Measurements from ENCODE around the gene OR3A1.
"Not testable (repeated sequence)": the region's sequence is repeated elsewhere in the genome, so short reads cannot be mapped to it uniquely, and the experiment has no call there.

The OR3A1 gene

DNA sequence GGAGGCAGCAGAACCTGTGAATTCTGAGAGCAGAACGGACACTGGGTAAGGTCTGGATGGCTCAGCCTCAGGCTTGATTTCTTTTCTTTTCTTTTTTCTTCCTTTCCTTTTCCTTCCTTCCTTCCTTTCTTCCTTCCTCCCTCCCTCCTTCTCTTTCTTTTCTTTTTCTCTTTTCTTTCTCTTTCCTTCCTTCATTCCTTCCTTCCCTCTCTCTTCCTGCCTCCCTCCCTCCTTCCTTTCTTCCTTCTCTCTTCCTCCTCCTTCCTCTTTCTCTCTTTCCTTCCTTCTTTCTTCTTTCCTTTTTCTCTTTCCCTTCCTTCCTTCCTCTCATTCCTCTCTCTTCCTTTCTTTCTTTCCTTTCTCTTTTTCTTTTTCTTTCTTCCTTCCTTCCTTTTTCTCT, 38.0 kb downstream of the OR3A1 start:
- DNase-seq, result no peak
- Histone ChIP-seq H3K27me3 (ENCODE audit: insufficient read depth, low read length, poor library complexity) (no peaks in the 10 kb centered on the region), H3K56ac (ENCODE audit: low read length) (no peak overlapping the region), H3K4me2 (ENCODE audit: low read length) (no peak overlapping the region), H3K79me1 (ENCODE audit: low read length) (no peaks in the 10 kb centered on the region), H3K4ac (ENCODE audit: low read depth, low read length) (no peak overlapping the region), H3K18ac (ENCODE audit: low read length) (no peak overlapping the region), H4K8ac (ENCODE audit: low read depth, low read length) (no peak overlapping the region), H4K5ac (ENCODE audit: low read length) (no peak overlapping the region), H2AK5ac (ENCODE audit: low read length) (no peak overlapping the region), H3K4me3 (ENCODE audit: low read length) (no peak overlapping the region), H3K23ac (ENCODE audit: low read length) (no peak overlapping the region), H2BK15ac (replicated peaks; ENCODE audit: low read depth) (no peak overlapping the region), H2BK5ac (ENCODE audit: low read length) (no peak overlapping the region), H3K27ac (ENCODE audit: low read depth, low read length) (no peak overlapping the region), H3K9ac (ENCODE audit: low read length) (no peak overlapping the region), H3K36me3 (ENCODE audit: control insufficient read depth, insufficient read depth, low read length) (no peaks in the 10 kb centered on the region), H3K79me2 (ENCODE audit: control insufficient read depth, insufficient read depth, low read length) (no peaks in the 10 kb centered on the region), H2BK120ac (ENCODE audit: low read depth, low read length) (no peak overlapping the region), H3K4me1 (ENCODE audit: control insufficient read depth, low read depth, low read length) (no peaks in the 10 kb centered on the region)
- WGBS (ENCODE audit: extremely low coverage, insufficient coverage, low lambda C conversion rate), result no CpG with 5 or more reads among the region's 1 CpG

DNA sequence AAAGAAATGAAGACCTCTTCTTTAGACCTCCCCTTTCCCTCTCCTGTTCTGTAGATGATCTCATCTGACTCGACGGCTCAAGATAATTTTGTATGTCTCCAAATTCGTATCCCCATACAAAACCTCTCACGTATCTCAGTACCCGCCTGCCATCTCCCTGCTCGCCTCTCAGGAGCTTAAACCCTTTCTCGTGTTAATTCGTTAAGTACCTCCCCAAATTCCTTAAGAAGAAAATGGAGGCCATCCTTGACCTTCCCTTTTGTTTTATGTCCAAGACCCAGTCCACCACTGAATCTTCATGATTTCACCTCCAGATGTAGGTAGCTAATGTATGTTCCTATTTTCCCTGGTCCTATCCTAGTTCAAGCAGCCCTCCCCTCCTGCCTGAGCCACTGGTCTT, 41.6 kb downstream of the OR3A1 start:
- no peak overlapping the region for H3K9ac ChIP-seq (ENCODE audit: low read length)
- H3K4me2 ChIP-seq (ENCODE audit: low read length), result no peak overlapping the region
- H4K8ac ChIP-seq (ENCODE audit: low read depth, low read length), result no peak overlapping the region
- no peak overlapping the region for H2AK5ac ChIP-seq (ENCODE audit: low read length)
- H2BK5ac ChIP-seq (ENCODE audit: low read length), result no peak overlapping the region
- no peaks in the 10 kb centered on the region for H3K27me3 ChIP-seq (ENCODE audit: insufficient read depth, low read length, poor library complexity)
- H3K79me1 ChIP-seq (ENCODE audit: low read length), result no peaks in the 10 kb centered on the region
- H3K4ac ChIP-seq (ENCODE audit: low read depth, low read length), result no peak overlapping the region
- H3K36me3 ChIP-seq (ENCODE audit: control insufficient read depth, insufficient read depth, low read length), result no peaks in the 10 kb centered on the region
- H3K4me1 ChIP-seq (ENCODE audit: control insufficient read depth, low read depth, low read length), result no peaks in the 10 kb centered on the region
- no peak overlapping the region for H3K4me3 ChIP-seq (ENCODE audit: low read length)
- H3K18ac ChIP-seq (ENCODE audit: low read length), result no peak overlapping the region
- H4K5ac ChIP-seq (ENCODE audit: low read length), result no peak overlapping the region
- no peak overlapping the region for H3K23ac ChIP-seq (ENCODE audit: low read length)
- H2BK15ac ChIP-seq (replicated peaks; ENCODE audit: low read depth), result no peak overlapping the region
- no peak overlapping the region for H3K56ac ChIP-seq (ENCODE audit: low read length)
- H3K79me2 ChIP-seq (ENCODE audit: control insufficient read depth, insufficient read depth, low read length), result no peaks in the 10 kb centered on the region
- no peak for DNase-seq
- no peak overlapping the region for H3K27ac ChIP-seq (ENCODE audit: low read depth, low read length)
- WGBS (ENCODE audit: extremely low coverage, insufficient coverage, low lambda C conversion rate), result no CpG with 5 or more reads among the region's 8 CpGs
- no peak overlapping the region for H2BK120ac ChIP-seq (ENCODE audit: low read depth, low read length)

DNA sequence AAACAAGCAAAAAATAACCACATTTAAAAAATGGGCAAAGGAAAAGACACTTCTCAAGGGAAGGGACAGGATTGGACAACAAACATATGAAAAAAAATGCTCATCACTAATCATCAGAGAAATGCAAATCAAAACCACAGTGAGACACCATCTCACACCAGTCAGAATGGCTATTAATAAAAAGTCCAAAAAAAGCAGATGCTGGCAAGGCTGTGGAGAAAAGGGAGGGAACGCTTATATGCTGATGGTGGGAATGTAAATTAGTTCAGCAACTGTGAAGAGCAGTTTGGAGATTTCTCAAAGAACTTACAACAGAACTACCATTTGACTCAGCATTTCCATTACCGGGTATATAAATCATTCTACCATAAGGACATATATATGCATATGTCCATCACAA, 49.1 kb downstream of the OR3A1 start:
- not testable (repeated sequence) for H3K79me1 ChIP-seq (ENCODE audit: low read length); H3K36me3 ChIP-seq (ENCODE audit: control insufficient read depth, insufficient read depth, low read length); H3K27me3 ChIP-seq (ENCODE audit: insufficient read depth, low read length, poor library complexity); H3K27ac ChIP-seq (ENCODE audit: low read depth, low read length); H3K79me2 ChIP-seq (ENCODE audit: control insufficient read depth, insufficient read depth, low read length); H3K4me2 ChIP-seq (ENCODE audit: low read length); H2BK15ac ChIP-seq (replicated peaks; ENCODE audit: low read depth); H2BK5ac ChIP-seq (ENCODE audit: low read length); H3K56ac ChIP-seq (ENCODE audit: low read length); H4K5ac ChIP-seq (ENCODE audit: low read length); H4K8ac ChIP-seq (ENCODE audit: low read depth, low read length); H3K4ac ChIP-seq (ENCODE audit: low read depth, low read length); H3K23ac ChIP-seq (ENCODE audit: low read length); H2AK5ac ChIP-seq (ENCODE audit: low read length); H3K4me1 ChIP-seq (ENCODE audit: control insufficient read depth, low read depth, low read length); H3K4me3 ChIP-seq (ENCODE audit: low read length); H2BK120ac ChIP-seq (ENCODE audit: low read depth, low read length); H3K18ac ChIP-seq (ENCODE audit: low read length); H3K9ac ChIP-seq (ENCODE audit: low read length); DNase-seq
- WGBS (ENCODE audit: extremely low coverage, insufficient coverage, low lambda C conversion rate), result no CpG with 5 or more reads among the region's 2 CpGs

DNA sequence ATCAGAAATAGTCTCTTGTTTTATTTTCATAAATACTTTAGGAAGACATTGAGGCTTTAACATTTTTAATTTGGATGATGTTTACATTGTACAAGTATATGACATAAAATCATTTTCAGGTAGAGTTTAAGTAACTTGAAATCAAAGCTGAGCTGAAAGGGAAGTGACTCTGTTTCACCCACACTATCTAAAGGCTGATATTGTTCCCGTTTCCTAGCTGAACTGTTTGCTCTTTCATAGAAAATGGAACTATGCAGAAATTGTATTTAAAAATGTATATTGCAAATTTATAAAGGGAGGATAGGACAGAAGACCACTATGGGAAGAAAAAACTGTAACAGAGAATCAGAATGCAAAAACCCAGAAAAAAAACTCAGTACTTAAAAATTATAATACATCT, 53.3 kb downstream of the OR3A1 start:
- not testable (repeated sequence) for H3K4me2 ChIP-seq (ENCODE audit: low read length); H2BK5ac ChIP-seq (ENCODE audit: low read length); H2BK15ac ChIP-seq (replicated peaks; ENCODE audit: low read depth); H3K56ac ChIP-seq (ENCODE audit: low read length); H4K8ac ChIP-seq (ENCODE audit: low read depth, low read length); H3K9ac ChIP-seq (ENCODE audit: low read length); H3K27me3 ChIP-seq (ENCODE audit: insufficient read depth, low read length, poor library complexity); H3K4me3 ChIP-seq (ENCODE audit: low read length); H3K18ac ChIP-seq (ENCODE audit: low read length); H2AK5ac ChIP-seq (ENCODE audit: low read length); H3K79me1 ChIP-seq (ENCODE audit: low read length); H3K23ac ChIP-seq (ENCODE audit: low read length); H3K27ac ChIP-seq (ENCODE audit: low read depth, low read length); H3K4ac ChIP-seq (ENCODE audit: low read depth, low read length); H4K5ac ChIP-seq (ENCODE audit: low read length); H3K4me1 ChIP-seq (ENCODE audit: control insufficient read depth, low read depth, low read length); DNase-seq; H3K36me3 ChIP-seq (ENCODE audit: control insufficient read depth, insufficient read depth, low read length); H2BK120ac ChIP-seq (ENCODE audit: low read depth, low read length); H3K79me2 ChIP-seq (ENCODE audit: control insufficient read depth, insufficient read depth, low read length)
- no CpG with 5 or more reads among the region's 1 CpG for WGBS (ENCODE audit: extremely low coverage, insufficient coverage, low lambda C conversion rate)

DNA sequence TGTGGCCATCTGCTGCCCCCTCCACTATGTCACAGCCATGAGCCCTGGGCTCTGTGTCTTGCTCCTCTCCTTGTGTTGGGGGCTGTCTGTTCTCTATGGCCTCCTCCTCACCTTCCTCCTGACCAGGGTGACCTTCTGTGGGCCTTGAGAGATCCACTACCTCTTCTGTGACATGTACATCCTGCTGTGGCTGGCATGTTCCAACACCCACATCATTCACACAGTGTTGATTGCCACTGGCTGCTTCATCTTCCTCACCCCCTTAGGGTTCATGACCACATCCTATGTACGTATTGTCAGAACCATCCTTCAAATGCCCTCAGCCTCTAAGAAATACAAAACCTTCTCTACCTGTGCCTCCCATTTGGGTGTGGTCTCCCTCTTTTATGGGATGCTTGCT, 57.1 kb downstream of the OR3A1 start:
- H3K79me1 ChIP-seq (ENCODE audit: low read length); DNase-seq; H3K18ac ChIP-seq (ENCODE audit: low read length); H2BK120ac ChIP-seq (ENCODE audit: low read depth, low read length); H2AK5ac ChIP-seq (ENCODE audit: low read length); H2BK15ac ChIP-seq (replicated peaks; ENCODE audit: low read depth); H3K27ac ChIP-seq (ENCODE audit: low read depth, low read length); H4K8ac ChIP-seq (ENCODE audit: low read depth, low read length); H3K56ac ChIP-seq (ENCODE audit: low read length); H3K4ac ChIP-seq (ENCODE audit: low read depth, low read length); H3K4me3 ChIP-seq (ENCODE audit: low read length); H3K27me3 ChIP-seq (ENCODE audit: insufficient read depth, low read length, poor library complexity); H4K5ac ChIP-seq (ENCODE audit: low read length); H2BK5ac ChIP-seq (ENCODE audit: low read length); H3K36me3 ChIP-seq (ENCODE audit: control insufficient read depth, insufficient read depth, low read length); H3K4me1 ChIP-seq (ENCODE audit: control insufficient read depth, low read depth, low read length); H3K9ac ChIP-seq (ENCODE audit: low read length); H3K23ac ChIP-seq (ENCODE audit: low read length); H3K79me2 ChIP-seq (ENCODE audit: control insufficient read depth, insufficient read depth, low read length); H3K4me2 ChIP-seq (ENCODE audit: low read length): not testable (repeated sequence)
- WGBS (ENCODE audit: extremely low coverage, insufficient coverage, low lambda C conversion rate), result no CpG with 5 or more reads among the region's 1 CpG

Measured in mesendoderm (in vitro differentiated cells).